Measurements from ENCODE around the gene DHX16.

- TF ChIP-seq CTCF (IDR thresholded peaks at IDR 0.05; ENCODE audit: low read depth, low read length) = no peak
- TF ChIP-seq EZH2phosphoT487 (IDR thresholded peaks at IDR 0.05; ENCODE audit: low read depth) = no peak
Measured at GRCh38 chr6:30679765-30680535, 7.1 kb upstream of the DHX16 start.
